ENCODE data around the gene SAMD4A.

- TF ChIP-seq POLR2A (IDR thresholded peaks at IDR 0.05) (no peak), CTCF (IDR thresholded peaks at IDR 0.05) (no peak)
These were observed 239.7 kb downstream of the SAMD4A start for GRCh38 chr14:54806616-54807015.
